ENCODE data around the gene SPTBN4. TPM values are rescaled to one million over a fixed set of nuclear protein-coding genes. Genes with fewer than 3 reads are reported as not detected.

SPTBN4 gene
- polyA plus RNA-seq, 1 of the 3 experiments (the other 2 are of a cell fraction), result 3.1 TPM

DNA sequence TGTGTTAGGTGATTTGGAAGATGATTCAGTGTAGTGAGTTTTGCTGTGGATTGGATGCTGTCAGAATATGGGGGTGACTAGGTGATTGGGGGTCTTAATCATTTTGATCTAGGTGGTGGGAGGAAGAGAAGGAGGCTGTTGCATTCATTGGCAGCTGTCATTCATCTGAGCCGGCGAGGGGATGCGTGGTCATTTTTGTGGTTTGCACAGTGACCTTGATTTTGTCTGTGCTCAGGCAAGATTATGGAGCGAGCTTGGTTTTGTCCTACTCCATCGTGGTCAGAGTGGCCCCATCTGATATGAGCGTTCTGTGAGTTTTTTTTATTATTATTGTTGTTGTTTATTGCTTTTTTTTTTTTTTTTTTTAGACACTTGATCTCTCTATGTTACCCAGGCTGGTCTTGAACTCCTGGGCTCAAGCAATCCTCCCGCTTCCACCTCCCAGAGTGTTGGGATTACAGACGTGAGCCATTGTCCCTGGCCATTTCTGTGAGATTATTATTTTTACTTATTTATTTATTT, 42.0 kb downstream of the SPTBN4 start:
- no peaks in the 10 kb centered on the region for H3K9me3 ChIP-seq
- H3K9ac ChIP-seq, result no peak overlapping the region
- H3K9me2 ChIP-seq, result no peaks in the 10 kb centered on the region
- no peak for DNase-seq
- WGBS (ENCODE audit: low lambda C conversion rate), result 72% methylated on average over 8 of the region's 8 CpGs
- H2AFZ ChIP-seq (ENCODE audit: low read depth), result no peak overlapping the region
- no peaks in the 10 kb centered on the region for H3F3A ChIP-seq (replicated peaks; ENCODE audit: insufficient read depth)
- H3K4me3 ChIP-seq (ENCODE audit: low read depth in 2 of 2, low read length in 1 of 2), result no peak overlapping the region
- CTCF ChIA-PET, result interaction anchor here (1.2 to 1.8 kb wide), 3 partner anchors 19 to 40 kb away, joined by 3 to 4 read pairs (median 4); no protein-coding TSS in a partner anchor
- no peak overlapping the region for H3K4me2 ChIP-seq
- no peaks in the 10 kb centered on the region; the same call in 1 of the 2 replicates for H3K27me3 ChIP-seq (ENCODE audit: insufficient read depth)
- no peaks in the 10 kb centered on the region for H3K79me2 ChIP-seq (ENCODE audit: insufficient read depth)
- no peaks in the 10 kb centered on the region for H3K36me3 ChIP-seq (replicated peaks in 1 of 2; ENCODE audit: control insufficient read depth in 1 of 2, insufficient read depth in 2 of 2, low read length in 1 of 2)
- H3K4me1 ChIP-seq (ENCODE audit: control insufficient read depth in 1 of 2, insufficient read depth in 2 of 2, low read depth in 1 of 2, low read length in 1 of 2), result no peaks in the 10 kb centered on the region
- POLR2A ChIA-PET, result interaction anchor here (0.5 kb wide), 1 partner anchor 909 kb away, joined by 5 read pairs; no protein-coding TSS in a partner anchor
- TF ChIP-seq, protein P1, sequence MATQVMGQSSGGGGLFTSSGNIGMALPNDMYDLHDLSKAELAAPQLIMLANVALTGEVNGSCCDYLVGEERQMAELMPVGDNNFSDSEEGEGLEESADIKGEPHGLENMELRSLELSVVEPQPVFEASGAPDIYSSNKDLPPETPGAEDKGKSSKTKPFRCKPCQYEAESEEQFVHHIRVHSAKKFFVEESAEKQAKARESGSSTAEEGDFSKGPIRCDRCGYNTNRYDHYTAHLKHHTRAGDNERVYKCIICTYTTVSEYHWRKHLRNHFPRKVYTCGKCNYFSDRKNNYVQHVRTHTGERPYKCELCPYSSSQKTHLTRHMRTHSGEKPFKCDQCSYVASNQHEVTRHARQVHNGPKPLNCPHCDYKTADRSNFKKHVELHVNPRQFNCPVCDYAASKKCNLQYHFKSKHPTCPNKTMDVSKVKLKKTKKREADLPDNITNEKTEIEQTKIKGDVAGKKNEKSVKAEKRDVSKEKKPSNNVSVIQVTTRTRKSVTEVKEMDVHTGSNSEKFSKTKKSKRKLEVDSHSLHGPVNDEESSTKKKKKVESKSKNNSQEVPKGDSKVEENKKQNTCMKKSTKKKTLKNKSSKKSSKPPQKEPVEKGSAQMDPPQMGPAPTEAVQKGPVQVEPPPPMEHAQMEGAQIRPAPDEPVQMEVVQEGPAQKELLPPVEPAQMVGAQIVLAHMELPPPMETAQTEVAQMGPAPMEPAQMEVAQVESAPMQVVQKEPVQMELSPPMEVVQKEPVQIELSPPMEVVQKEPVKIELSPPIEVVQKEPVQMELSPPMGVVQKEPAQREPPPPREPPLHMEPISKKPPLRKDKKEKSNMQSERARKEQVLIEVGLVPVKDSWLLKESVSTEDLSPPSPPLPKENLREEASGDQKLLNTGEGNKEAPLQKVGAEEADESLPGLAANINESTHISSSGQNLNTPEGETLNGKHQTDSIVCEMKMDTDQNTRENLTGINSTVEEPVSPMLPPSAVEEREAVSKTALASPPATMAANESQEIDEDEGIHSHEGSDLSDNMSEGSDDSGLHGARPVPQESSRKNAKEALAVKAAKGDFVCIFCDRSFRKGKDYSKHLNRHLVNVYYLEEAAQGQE (IDR thresholded peaks at IDR 0.05; ENCODE audit: low read depth, low read length), result no peak
- TF ChIP-seq YY1 (IDR thresholded peaks at IDR 0.05; ENCODE audit: low read depth), result no peak
- TF ChIP-seq, protein P2, sequence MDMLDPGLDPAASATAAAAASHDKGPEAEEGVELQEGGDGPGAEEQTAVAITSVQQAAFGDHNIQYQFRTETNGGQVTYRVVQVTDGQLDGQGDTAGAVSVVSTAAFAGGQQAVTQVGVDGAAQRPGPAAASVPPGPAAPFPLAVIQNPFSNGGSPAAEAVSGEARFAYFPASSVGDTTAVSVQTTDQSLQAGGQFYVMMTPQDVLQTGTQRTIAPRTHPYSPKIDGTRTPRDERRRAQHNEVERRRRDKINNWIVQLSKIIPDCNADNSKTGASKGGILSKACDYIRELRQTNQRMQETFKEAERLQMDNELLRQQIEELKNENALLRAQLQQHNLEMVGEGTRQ (IDR thresholded peaks at IDR 0.05; ENCODE audit: borderline replicate concordance, low read depth, low read length), result no peak
- TF ChIP-seq FOSL2 (IDR thresholded peaks at IDR 0.05; ENCODE audit: borderline replicate concordance, low read depth), result no peak
- no peak overlapping the region for H3K27ac ChIP-seq (ENCODE audit: low read depth in 2 of 2, low read length in 1 of 2)
- H4K20me1 ChIP-seq (ENCODE audit: insufficient read depth), result no peaks in the 10 kb centered on the region

DNA sequence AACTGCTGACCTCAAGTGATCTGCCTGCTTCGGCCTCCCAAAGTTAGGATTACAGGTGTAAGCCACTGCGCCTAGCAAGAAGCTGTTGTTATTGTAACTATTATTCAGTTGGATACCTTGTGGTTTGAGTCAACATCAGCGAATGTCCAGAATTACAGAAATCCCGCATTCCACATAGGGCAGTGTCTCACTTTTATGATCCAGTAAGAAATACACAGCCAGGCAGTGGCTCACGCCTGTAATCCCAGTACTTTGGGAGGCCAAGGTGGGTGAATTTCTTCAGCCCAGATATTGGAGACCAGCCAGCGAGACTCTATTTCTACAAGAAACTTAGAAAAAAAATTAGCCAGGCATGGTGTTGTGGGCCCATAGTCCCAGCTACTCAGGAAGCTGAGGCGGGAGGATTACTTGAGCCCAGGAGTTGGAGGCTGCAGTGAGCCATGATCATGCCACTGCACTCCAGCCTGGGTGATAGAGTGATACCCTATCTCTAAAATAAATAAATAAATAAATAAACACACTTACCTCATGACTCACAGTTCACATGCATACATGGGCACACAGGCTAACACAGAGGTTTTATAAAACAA, 43.8 kb downstream of the SPTBN4 start:
- Histone ChIP-seq H3K27me3 (ENCODE audit: insufficient read depth) (no peaks in the 10 kb centered on the region; the same call in 1 of the 2 replicates), H2AFZ (ENCODE audit: low read depth) (no peak overlapping the region), H3K79me2 (ENCODE audit: insufficient read depth) (no peaks in the 10 kb centered on the region), H3K9me2 (no peaks in the 10 kb centered on the region), H3F3A (replicated peaks; ENCODE audit: insufficient read depth) (no peaks in the 10 kb centered on the region), H3K4me3 (ENCODE audit: low read depth in 2 of 2, low read length in 1 of 2) (no peak overlapping the region), H3K9me3 (no peaks in the 10 kb centered on the region), H3K9ac (no peak overlapping the region), H3K4me2 (no peak overlapping the region), H4K20me1 (ENCODE audit: insufficient read depth) (no peaks in the 10 kb centered on the region), H3K4me1 (ENCODE audit: control insufficient read depth in 1 of 2, insufficient read depth in 2 of 2, low read depth in 1 of 2, low read length in 1 of 2) (no peaks in the 10 kb centered on the region), H3K36me3 (replicated peaks in 1 of 2; ENCODE audit: control insufficient read depth in 1 of 2, insufficient read depth in 2 of 2, low read length in 1 of 2) (no peaks in the 10 kb centered on the region), H3K27ac (ENCODE audit: low read depth in 2 of 2, low read length in 1 of 2) (no peak overlapping the region)
- CTCF ChIA-PET, result interaction anchor here (1.3 to 1.8 kb wide), 3 partner anchors 13 to 124 kb away, joined by 3 to 4 read pairs (median 3); no protein-coding TSS in a partner anchor
- POLR2A ChIA-PET, result no interaction called here
- no peak for DNase-seq
- WGBS (ENCODE audit: low lambda C conversion rate), result 88% methylated on average over 7 of the region's 7 CpGs
- TF ChIP-seq, protein P3, sequence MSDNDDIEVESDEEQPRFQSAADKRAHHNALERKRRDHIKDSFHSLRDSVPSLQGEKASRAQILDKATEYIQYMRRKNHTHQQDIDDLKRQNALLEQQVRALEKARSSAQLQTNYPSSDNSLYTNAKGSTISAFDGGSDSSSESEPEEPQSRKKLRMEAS (IDR thresholded peaks at IDR 0.05; ENCODE audit: low read depth), result no peak
- TF ChIP-seq RFX5 (IDR thresholded peaks at IDR 0.05; ENCODE audit: low read length) (no peak), NRF1 (IDR thresholded peaks at IDR 0.05; ENCODE audit: low read depth, low read length) (no peak), CHD2 (IDR thresholded peaks at IDR 0.05; ENCODE audit: low read length, partially characterized antibody) (no peak), NFIC (IDR thresholded peaks at IDR 0.05; ENCODE audit: borderline replicate concordance) (no peak), JUND (IDR thresholded peaks at IDR 0.05) (no peak), GABPA (IDR thresholded peaks at IDR 0.05; ENCODE audit: low read depth) (no peak), TAF1 (IDR thresholded peaks at IDR 0.05; ENCODE audit: borderline replicate concordance, low read depth, low read length) (no peak), MXI1 (IDR thresholded peaks at IDR 0.05; ENCODE audit: low read depth, low read length) (no peak), FOXJ3 (CRISPR knock-in tag; IDR thresholded peaks at IDR 0.05) (no peak)
- TF ChIP-seq, protein P4, sequence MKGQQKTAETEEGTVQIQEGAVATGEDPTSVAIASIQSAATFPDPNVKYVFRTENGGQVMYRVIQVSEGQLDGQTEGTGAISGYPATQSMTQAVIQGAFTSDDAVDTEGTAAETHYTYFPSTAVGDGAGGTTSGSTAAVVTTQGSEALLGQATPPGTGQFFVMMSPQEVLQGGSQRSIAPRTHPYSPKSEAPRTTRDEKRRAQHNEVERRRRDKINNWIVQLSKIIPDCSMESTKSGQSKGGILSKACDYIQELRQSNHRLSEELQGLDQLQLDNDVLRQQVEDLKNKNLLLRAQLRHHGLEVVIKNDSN (IDR thresholded peaks at IDR 0.05; ENCODE audit: borderline replicate concordance, low read depth), result no peak
- TF ChIP-seq, protein P1 (IDR thresholded peaks at IDR 0.05; ENCODE audit: low read depth, low read length), result no peak
- TF ChIP-seq, protein P2 (IDR thresholded peaks at IDR 0.05; ENCODE audit: borderline replicate concordance, low read depth, low read length), result no peak
